Esophagus squamous epithelium (tissue), 4 donors: Measurements from ENCODE around the gene PTPN1.

ENCODE experiments used
- CTCF ChIP-seq, 6 experiments: fragments of 450-650 bp in 4 of 6; fragments of 200-600 bp in 2 of 6; sonication (generic) in 2 of 6; IDR thresholded peaks; one replicate each; pipeline ENCODE4 v1.5.1; 2016 to 2019; ENCODE audit warnings: antibody characterized with exemption in 6 of 6, mild to moderate bottlenecking in 4 of 6, moderate library complexity in 4 of 6
- POLR2A ChIP-seq, 4 donors: fragments of 450-650 bp; IDR thresholded peaks; one replicate each; pipeline ENCODE4 v1.6.1; 2017; ENCODE audit warnings: antibody characterized with exemption in 4 of 4, mild to moderate bottlenecking in 4 of 4, moderate library complexity in 3 of 4

GRCh38 chr20:50575865-50576720 lies 65.9 kb downstream of the PTPN1 start:
- TF ChIP-seq POLR2A (IDR thresholded peaks at IDR 0.05) (no peak), CTCF (IDR thresholded peaks at IDR 0.05) (peak; percentile 46 to 88 (median 80))
